ENCODE data around the gene SPAG16. TPM values are rescaled to one million over a fixed set of nuclear protein-coding genes. Genes with fewer than 3 reads are reported as not detected.

The SPAG16 gene
- total RNA-seq, 6 experiments from 2014 or later, result 15.4 to 20.0 (median 17.5) TPM

- Mint-ChIP-seq H3K27ac (no peak overlapping the region), H3K36me3 (ENCODE audit: low read depth) (no peaks in the 10 kb centered on the region), H3K4me1 (ENCODE audit: low read depth) (peaks cover 39% of the 10 kb centered on the region), H3K4me3 (peak overlapping the region; percentile 34; the same call in 1 of the 2 replicates), H3K9me3 (no peaks in the 10 kb centered on the region), H3K27me3 (ENCODE audit: insufficient read depth) (no peaks in the 10 kb centered on the region; the same call in 1 of the 2 replicates)
- no peak for TF ChIP-seq CTCF (IDR thresholded peaks at IDR 0.05)
- no peak for DNase-seq
Observed at GRCh38 chr2:213764849-213765248, 480.6 kb downstream of the SPAG16 start.

- Mint-ChIP-seq H3K9me3 (no peaks in the 10 kb centered on the region), H3K27me3 (ENCODE audit: insufficient read depth) (no peaks in the 10 kb centered on the region; the same call in 1 of the 2 replicates), H3K36me3 (ENCODE audit: low read depth) (no peaks in the 10 kb centered on the region), H3K27ac (peak overlapping the region; percentile 37), H3K4me3 (peak overlapping the region; percentile 81), H3K4me1 (ENCODE audit: low read depth) (peaks cover 39% of the 10 kb centered on the region)
- DNase-seq, result no peak
- TF ChIP-seq CTCF (IDR thresholded peaks at IDR 0.05), result no peak
Observed at GRCh38 chr2:213766062-213766461, 481.8 kb downstream of the SPAG16 start.

GRCh38 chr2:213766465-213766901, 482.2 kb downstream of the SPAG16 start:
- Mint-ChIP-seq H3K4me3 (peak overlapping the region; percentile 81), H3K36me3 (ENCODE audit: low read depth) (no peaks in the 10 kb centered on the region), H3K27ac (peak overlapping the region; percentile 79), H3K27me3 (ENCODE audit: insufficient read depth) (no peaks in the 10 kb centered on the region), H3K4me1 (ENCODE audit: low read depth) (peaks cover 39% of the 10 kb centered on the region), H3K9me3 (no peaks in the 10 kb centered on the region)
- no peak for TF ChIP-seq CTCF (IDR thresholded peaks at IDR 0.05)
- peak; percentile 30 for DNase-seq

- H3K4me1 Mint-ChIP-seq (ENCODE audit: low read depth), result no peaks in the 10 kb centered on the region
- no peak overlapping the region for H3K27ac Mint-ChIP-seq
- no peaks in the 10 kb centered on the region for H3K36me3 Mint-ChIP-seq (ENCODE audit: low read depth)
- no peak overlapping the region for H3K4me3 Mint-ChIP-seq
- no peaks in the 10 kb centered on the region; the same call in 1 of the 2 replicates for H3K27me3 Mint-ChIP-seq (ENCODE audit: insufficient read depth)
- no peak for TF ChIP-seq CTCF (IDR thresholded peaks at IDR 0.05)
- H3K9me3 Mint-ChIP-seq, result no peaks in the 10 kb centered on the region
- DNase-seq, result no peak
Observed at GRCh38 chr2:213787869-213788268, 503.6 kb downstream of the SPAG16 start.

- Mint-ChIP-seq H3K27ac (no peak overlapping the region), H3K4me3 (no peak overlapping the region), H3K36me3 (ENCODE audit: low read depth) (no peaks in the 10 kb centered on the region), H3K4me1 (ENCODE audit: low read depth) (no peaks in the 10 kb centered on the region), H3K27me3 (ENCODE audit: insufficient read depth) (no peaks in the 10 kb centered on the region; the same call in 1 of the 2 replicates), H3K9me3 (no peaks in the 10 kb centered on the region)
- no peak for DNase-seq
- TF ChIP-seq CTCF (IDR thresholded peaks at IDR 0.05), result no peak
Observed at GRCh38 chr2:213789940-213790339, 505.7 kb downstream of the SPAG16 start.

GRCh38 chr2:213792045-213792444, 507.8 kb downstream of the SPAG16 start:
- H3K27ac Mint-ChIP-seq, result no peak overlapping the region
- DNase-seq, result no peak
- H3K27me3 Mint-ChIP-seq (ENCODE audit: insufficient read depth), result no peaks in the 10 kb centered on the region; the same call in 1 of the 2 replicates
- no peaks in the 10 kb centered on the region for H3K36me3 Mint-ChIP-seq (ENCODE audit: low read depth)
- no peak for TF ChIP-seq CTCF (IDR thresholded peaks at IDR 0.05)
- H3K4me1 Mint-ChIP-seq (ENCODE audit: low read depth), result no peaks in the 10 kb centered on the region
- no peak overlapping the region for H3K4me3 Mint-ChIP-seq
- H3K9me3 Mint-ChIP-seq, result no peaks in the 10 kb centered on the region
